ENCODE data around the gene BACE1.
"Not testable (repeated sequence)": the region's sequence is repeated elsewhere in the genome, so short reads cannot be mapped to it uniquely, and the experiment has no call there.

Gene BACE1

DNA sequence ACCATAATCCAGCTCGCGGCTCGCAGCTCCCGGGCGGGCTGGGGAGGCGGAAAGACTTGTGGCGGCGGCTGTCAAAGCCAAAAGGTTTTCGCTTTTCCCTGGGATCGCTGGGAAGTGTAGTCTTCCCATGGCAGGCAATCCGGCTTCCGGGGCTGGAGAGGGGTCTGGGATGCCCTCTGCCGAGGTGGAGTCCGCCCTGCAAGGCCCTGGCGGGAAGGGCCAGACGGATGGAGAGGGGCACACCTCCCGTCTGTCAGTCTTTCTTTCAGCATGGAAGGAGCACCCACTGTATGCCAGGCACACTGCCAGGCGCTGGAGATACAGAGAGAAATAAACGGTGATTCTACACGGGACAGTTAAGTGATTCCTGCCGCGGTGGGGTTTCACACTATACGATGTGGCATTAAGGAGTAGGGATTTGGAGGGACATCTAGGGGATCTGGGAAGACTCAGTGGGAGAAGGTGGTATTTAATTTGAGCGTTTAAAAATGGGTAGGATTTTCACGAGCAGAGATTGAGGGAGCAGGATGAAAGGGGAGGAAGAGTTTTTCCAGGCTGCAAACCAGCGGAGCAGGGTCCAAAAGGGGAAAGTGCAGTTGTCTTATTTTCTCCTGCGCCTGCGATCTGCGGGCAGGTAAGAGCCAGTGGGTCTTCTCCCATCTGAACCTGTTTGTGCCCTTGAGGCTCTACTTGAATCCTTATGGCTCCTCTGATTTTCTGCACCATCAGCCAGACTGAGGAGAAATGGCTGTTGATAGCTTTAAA lies at the start of gene BACE1:
TSS of gene BACE1 (minus strand) at position 60 of the 765 bp plus-strand sequence. CDS start 461 bp downstream, outside the sequence.
- DNase-seq (ENCODE audit: low spot score) = peak; percentile 92

DNA sequence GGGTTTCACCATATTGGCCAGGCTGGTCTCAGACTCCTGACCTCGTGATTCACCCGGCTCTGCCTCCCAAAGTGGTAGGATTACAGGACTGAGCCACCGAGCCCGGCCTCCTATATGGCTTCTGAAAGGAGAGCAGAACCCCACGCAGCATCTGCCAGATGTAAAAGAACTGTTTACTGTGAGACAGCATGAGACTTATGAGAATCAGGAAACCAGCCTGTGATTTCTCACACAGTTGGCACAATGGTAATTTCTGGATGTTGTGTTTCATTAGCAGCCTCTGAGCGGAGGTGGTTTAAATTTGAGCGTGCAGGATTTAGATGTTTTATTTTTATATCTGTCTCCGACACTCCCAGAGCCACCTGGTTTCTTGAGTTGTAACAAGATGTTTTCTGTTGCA lies 45.4 kb upstream of the BACE1 start:
- DNase-seq (ENCODE audit: low spot score) = no peak

DNA sequence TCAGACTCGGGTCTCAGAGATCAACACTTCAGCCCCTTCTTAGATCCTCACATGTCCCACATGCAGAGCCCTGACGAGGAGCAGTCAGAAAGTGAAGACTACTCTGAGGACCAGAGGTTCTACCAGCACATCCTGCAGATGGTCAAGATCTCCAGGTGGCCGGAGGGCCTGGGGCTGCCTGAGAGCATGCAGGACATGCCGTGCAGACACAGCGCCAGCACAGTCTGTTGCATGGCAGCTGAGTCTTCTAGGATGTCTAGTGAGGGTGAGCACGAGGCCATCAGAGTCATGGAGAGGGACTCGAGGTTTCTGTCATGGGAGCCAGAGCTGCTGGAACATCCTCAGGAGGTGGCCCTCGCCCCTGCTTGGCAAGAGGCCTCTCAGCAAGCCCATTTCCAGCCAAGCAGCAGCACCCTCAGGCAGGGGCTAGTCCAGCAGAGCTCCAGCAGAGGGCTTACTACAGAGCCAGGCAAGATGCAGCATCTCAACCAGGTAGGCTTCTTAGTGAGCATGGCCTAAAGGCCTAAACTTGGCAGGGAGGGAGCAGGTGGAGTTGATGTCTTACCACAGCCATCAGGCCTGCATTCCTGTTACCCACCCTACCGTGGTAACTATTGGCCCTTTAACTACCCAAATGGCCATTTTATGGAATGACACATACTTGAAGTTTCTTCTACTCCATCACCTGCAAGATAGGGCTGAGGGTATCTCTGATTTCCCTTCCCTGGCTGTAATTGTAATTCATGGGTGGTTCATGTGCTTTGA lies 40.3 kb upstream of the BACE1 start:
- DNase-seq (ENCODE audit: low spot score) = no peak

DNA sequence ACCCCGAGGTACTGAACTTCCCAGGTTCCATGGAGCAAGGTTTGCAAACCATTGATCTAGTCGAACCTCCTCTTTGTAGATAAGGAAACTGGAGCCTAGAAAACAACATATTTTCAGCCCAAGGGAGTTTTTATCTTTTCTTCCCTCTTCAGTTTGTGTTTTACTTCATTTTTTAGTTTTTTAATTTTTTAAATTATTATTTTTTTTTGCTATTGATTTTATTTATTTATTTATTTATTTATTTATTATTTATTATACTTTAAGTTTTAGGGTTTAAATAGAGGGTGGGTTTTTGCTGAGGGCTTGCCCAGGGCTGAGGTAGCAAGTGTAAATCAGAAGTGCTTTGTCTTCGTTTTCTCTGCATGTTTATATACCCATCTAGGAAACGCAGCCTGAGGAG lies 38.5 kb upstream of the BACE1 start:
- DNase-seq (ENCODE audit: low spot score) = no peak

DNA sequence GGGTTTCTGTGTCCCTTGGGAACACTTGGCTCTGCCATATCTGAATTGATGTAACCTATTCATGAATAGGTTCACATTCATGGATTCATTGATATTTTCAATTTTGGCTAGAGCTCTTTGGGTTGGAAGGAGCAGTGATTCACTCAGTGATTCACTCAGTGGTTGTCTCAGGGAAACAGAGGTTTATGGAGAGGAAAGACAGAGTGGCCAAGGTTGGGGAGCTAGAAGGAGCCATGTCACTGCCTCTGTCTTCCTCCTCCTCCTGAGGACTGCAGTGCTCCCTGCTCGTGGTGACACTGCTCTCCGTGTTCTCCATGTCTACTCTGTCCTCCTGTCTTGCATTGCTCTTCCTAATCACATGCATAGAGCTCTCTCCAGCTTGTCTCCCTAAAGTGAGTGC lies 29.0 kb upstream of the BACE1 start:
- DNase-seq (ENCODE audit: low spot score) = no peak

DNA sequence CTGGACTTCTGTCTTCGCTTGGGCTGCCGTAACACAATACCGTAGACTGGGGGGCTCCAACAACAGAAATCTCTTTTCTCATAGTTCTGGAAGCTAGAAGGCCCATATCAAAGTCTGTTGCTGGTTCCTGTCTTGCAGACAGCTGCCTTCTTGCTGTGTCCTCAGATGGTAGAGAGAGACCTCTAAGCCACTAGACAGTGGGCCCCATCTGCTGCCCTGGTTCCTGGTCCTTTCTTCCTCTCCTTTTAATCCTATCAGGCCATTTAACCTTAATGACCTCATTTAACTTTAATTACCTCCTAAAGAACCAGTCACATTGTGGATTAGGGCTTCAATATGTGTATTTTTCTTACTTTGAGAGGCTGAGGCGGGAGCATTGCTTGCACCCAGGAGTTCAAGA lies 21.0 kb upstream of the BACE1 start:
- DNase-seq (ENCODE audit: low spot score) = no peak

DNA sequence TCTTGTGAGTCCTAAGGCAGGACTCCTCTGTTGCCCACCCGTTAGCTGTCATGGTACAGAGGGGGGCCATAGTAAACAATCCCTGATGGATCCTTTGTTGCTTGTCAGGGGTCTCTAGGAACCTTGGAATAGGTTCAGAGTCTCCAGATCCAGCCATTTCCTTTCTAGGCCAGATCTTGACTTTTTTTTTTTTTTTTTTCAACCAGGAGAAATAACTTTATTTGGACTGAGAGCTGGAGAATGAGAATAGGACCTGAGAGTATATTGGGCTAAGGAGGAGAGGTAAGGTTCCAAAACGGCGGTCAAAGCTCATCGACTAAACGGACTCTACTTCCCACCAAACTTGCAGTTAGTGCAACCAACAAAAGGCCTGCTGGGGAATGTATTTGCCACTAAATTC lies 19.3 kb upstream of the BACE1 start:
- no peak for DNase-seq (ENCODE audit: low spot score)

DNA sequence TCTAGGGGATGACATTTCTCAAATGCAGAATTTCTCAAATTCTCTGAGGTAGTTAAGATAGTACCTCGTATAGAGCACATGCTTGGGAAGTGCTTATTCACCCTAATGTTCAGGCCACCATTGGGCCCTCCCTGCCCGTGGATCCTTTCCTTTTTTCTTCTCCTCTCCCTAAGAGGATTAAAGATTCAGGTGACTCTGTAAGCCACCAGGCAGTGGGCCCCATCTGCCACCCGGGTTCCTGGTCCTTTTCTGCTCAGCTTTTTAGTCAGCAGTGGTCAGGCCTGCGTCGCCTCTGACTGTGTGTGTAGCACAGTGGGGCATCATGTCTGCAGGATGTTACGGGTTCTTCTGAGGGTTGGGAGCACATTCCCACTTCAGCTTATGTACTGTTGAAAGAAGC lies 18.8 kb upstream of the BACE1 start:
- DNase-seq (ENCODE audit: low spot score) = no peak

DNA sequence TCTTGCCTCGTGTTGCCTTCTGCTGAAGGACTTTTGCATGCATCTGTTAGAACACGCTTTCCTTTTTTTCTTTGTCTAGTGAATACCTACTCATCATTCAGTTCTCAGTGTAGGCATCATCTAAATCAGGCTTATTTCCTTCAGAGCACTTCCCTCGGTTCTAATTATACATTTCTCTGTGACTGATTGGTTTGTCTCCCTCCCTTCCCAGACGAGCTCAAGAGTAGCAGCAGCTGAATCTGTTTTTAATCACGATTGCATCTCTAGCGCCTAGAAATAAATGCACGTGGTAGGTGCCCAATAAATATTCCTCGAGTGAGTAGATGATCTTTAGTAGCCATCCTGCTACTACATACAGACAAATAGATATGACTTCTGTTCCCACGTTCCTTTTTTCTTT lies 17.9 kb upstream of the BACE1 start:
- no peak for DNase-seq (ENCODE audit: low spot score)

DNA sequence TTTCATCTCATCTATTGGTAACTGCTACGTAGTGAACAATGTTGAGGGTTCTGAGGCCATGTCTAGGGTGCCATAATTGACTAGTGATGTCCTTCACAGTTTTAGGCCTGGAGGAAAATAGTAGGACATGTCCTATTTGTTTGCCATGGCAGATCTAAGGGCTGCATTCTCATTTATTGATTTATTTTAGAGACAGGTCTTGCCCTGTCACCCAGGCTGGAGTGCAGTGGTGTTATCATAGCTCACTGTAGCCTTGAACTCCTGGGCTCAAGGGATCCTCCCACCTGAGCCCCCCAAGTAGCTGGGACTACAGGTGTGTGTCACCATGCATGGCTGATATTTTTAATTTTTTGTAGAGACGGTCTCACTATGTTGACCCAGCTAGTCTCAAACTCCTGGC lies 16.8 kb upstream of the BACE1 start:
- DNase-seq (ENCODE audit: low spot score) = no peak

DNA sequence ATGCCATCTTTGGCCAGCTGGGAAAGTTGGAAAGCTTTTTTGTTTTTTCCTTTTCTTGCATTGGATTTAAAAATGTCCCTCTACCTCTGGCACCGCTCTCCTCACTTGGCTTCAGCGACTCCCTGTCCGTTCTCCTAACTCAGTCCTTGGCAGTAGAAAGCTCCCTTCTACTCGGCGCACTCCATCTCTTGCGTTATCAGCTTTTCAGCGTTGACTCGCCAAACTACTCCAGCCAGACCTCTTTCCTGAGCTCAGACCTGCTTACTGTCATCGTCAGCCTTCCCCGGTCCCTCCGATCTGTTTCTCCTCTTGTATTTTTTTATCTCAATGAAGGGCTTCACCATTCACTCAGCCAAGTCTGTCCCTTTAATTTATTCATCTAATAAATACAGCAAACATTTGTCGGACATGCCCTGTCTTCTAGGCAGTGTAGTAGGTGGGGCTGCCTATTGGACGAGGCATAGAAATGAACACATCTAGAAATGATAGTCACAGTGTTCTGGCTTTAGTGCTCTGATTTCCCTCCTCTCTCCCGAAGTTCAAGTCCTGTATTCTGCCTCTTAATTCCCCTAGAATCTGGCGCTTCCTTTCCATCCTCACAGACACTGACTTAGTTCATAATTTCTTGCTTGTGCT lies 12.4 kb upstream of the BACE1 start:
- DNase-seq (ENCODE audit: low spot score) = peak; percentile 16

DNA sequence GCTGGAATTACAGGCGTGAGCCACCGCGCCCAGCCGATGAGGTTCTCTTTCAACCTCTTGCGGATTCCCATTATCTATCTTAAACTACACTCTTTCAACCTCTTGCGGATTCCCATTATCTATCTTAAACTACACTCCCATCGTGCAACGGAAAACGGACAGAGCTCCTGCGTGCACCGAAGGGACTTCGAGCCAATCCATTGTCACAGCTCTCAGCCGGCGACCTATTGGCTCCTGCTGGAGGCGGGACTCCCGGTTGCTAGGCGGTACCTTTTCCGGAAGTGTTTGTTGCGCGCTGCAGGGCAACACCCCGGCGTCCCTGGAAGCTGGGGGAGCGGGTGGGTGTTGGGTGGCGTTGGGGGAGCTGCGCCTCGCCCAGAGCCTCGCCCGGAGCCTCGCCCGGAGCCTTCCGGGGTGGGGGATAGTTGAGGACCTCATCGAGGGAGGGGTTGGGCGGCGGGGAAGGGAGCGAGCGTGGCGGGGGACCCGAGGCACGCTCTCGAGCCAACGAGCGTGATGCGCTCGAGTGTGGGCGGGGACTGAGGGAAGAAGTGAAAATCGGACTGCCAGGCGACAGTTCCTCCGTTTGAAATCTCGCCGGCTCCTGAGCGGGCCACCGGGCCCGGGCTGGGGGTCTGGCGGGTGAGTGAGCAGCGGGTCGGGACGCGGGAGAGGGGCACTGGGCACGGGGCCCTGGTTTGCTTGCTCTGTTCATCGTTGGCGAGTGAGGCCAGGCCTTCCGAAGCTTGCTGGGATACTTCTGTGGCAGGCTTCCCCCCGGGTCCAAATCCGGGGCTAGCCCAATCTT lies 11.7 kb upstream of the BACE1 start, which contains the start of gene CEP164:
TSS of gene CEP164 (plus strand) at position 288 of the 808 bp plus-strand sequence. CDS start 10,733 bp downstream, outside the sequence.
- peak; percentile 99 for DNase-seq (ENCODE audit: low spot score)

DNA sequence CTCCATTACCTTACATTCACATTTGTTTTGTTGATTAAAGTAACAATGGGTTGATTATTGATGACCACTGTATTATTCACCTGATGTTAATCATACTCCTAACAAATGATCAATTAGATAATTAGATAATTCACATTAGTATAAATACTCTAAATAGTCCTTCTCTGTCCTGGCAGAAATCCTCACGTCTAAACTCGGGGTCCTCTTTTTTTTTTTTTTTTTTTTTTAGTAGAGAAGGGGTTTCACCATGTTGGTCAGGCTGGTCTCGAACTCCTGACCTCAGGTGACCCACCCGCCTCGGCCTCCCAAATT lies 11.2 kb upstream of the BACE1 start:
- not testable (repeated sequence) for DNase-seq (ENCODE audit: low spot score)

DNA sequence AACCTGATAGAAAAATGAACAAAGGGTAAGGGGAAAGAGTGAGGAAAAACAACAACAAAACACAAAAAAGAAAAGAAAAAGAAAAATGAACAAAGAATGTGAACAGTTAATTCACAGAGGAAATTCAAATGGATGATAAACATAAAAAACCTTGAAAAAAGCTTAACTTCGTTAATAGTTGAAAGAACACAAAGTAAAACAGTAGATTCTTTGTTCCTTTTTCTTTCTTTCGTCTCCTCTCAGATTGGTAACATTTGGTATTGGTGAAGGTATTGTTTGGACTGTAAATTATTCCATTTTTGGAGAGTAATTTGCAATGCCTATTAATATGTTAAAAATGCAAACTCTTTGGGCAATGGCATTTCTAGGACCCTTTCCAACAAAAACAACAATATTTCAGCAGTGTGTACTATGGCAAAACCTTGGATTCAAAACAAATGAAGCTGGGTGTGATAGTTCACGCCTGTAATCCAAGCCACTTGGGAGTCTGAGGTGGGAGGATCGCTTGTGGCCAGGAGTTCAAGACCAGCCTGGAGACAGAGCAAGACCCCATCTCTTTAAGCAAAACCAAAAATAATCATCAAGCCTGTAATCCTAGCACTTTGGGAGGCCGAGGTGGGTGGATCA lies 3.3 kb upstream of the BACE1 start:
- no peak for DNase-seq (ENCODE audit: low spot score)

DNA sequence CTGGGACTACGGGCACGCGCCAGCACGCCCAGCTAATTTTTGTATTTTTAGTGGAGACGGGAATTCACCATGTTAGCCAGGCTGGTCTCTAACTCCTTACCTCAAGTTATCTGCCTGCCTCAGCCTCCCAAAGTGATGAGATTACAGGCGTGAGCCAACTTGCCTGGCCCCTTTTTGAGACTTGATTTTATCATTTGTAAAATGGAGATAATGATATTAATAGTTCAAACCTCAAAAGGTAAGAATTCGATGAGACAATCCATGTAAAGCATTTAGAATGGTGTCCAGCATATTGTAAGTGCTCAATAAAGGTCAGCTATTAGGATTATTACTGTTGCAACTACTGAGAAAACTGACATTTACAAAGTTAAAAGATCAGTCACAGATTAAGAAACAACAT lies 2.7 kb upstream of the BACE1 start:
- DNase-seq (ENCODE audit: low spot score) = no peak

DNA sequence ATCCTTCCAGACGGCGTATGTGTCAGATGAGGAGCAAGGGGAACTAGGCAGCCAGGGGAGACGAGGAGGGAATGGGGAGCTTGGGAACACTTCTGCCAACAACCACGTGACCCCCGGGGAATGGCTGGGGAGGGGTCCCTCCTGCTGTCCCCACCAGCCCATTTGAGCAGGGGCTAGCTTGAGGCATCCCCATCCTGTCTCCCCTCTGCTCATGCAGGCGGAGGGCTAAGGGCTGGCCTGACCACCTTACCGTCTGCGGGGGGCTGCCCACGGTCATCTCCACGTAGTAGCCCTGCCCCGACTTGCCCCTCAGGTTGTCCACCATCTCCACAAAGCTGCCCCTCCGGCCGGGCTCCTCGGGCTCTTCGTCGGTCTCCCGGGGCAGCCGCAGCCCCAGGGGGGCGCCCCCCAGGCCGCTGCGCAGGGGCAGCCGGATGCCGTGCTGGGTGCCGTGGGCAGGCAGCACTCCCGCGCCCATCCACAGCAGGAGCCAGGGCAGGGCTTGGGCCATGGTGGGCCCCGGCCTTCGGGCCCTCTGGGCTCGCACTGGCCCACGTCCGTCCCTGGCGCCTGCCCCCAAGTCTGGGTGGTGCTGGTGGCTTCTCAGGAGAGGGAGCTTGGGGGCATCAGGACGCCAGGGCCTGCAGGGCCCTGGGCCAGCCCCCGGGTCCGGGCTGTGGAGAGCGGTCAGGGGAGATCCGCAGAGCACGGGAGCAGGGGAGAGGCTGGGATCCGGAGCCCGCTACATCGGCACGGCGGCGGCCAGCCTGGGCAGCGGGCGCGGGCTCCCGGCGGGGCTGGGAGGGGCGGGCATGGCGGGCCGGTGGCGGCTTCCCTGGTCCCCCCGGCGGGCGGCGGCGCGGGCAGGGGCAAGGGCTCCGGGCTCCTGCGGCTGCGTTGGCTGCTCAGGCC lies 515 bp downstream of the BACE1 start:
- DNase-seq (ENCODE audit: low spot score) = no peak

DNA sequence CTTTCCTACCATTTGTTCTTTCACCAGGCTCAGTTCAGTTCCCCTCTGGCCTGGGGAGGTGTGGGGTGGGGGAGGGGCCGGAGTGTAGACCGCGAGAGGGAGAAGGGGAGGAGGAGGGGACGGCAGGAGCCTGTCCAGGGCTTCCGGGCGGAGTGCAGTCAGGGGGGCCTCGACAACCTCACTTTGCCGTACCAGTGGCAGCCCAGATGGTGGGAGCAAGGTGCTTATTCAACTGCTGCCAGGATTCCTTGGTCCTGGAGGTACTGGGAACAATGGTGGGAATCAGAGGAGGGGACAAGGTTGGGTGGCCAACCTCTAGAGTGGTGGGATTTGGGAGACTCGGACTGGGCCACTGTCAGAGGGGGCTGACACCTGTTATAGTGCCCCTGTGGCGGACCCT lies 1.2 kb downstream of the BACE1 start:
- peak; percentile 38 for DNase-seq (ENCODE audit: low spot score)

DNA sequence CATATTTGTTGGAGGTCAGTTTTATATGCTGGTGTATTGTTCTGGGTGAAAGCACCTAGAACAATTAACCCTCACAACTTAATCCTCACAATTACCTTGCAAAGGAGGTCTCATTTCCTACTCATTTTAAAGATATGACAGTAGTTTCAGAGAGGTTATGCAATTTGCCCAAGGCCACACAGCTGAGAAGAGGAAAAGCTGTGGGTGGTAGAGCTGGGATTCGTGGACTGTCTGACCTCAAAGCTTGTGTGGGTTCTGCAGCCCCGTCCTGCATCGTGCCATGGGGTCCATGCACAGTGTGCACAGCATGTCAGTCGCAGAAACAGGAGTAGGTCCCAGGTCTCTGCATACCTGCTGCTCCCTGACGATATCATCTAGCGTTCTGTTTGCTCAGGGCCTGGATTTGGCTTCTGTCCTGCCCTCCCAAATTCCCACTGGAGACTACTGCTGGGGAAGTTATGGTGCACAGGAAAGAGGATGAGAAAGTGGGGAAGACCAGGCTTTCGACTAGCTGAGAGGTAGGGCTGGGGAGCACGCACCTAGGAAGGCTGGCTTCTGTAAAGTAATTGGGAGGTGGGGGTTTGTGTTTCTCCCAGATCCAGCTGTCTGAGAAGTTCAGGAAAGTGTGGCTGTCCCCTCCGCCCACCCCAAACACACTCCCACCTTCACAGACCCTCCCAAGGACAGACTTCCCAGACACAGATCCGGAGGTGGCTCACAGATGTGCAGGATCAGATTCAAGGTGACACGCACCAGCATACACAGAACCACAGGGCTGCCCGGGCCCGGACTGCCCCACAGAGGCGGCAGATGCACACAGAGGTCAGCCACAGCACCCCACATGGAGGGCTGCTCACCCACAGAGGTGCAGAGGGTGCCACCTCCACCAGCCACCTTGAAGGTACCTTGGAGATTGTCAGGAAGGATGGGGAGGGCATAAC lies 2.0 kb downstream of the BACE1 start:
- DNase-seq (ENCODE audit: low spot score) = no peak

DNA sequence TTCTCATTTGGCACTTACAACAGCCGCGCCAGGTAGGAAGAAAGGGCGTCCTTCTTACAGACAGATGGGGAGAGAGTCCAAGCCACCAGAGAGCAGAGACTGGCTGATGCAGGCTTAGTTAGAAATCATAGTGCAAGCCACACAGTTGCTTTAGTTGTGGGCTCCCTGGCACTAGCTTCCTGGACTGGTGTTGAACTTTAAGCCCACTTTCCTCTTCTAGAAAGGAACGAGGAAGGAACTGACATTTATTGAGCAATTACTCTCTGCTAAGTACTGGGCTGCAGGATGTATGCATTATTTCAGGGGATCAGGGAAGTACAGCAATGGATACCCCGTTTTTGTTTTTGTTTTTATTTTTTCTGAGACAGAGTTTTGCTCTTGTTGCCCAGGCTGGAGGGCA lies 3.0 kb downstream of the BACE1 start:
- DNase-seq (ENCODE audit: low spot score) = no peak

DNA sequence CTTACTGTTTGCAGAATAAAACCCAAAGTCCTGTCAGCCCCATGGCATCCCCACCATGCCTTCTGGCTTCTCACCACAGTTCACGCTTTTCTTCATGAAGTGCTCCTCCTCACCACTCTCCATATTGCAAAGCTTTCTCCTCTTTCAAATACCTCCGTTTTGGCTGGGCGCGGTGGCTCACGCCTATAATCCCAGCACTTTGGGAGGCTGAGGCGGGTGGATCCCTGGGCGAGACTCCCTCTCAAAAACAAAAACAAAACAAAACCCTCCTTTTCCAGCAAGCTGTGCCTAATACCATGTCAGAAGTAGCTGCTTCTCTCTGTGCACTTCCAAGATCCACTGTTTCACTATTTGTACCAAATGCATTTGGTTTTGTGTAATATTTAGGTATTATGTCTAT lies 6.7 kb downstream of the BACE1 start:
- DNase-seq (ENCODE audit: low spot score) = no peak

All from iPS-NIHi11 (cell line).